Epithelial cell of esophagus (primary cell): ENCODE results near the gene VASN.

Experiments
- DNase-seq: peaks from one replicate; pipeline ENCODE4 v3.0.0; 2010; ENCODE audit warnings: low read depth
- H3K4me3 ChIP-seq: 2 replicates; pipeline ENCODE4 v1.5.1; 2011; ENCODE audit warnings: mild to moderate bottlenecking, low read length, control low read depth
- TF ChIP-seq, protein P1 (sequence below): IDR thresholded peaks from 2 replicates; pipeline ENCODE4 v1.5.1; 2011; ENCODE audit warnings: low read depth, mild to moderate bottlenecking, low read length, control low read depth, inconsistent platforms; ENCODE audit not compliant: insufficient read depth; ENCODE audit errors: missing control alignments

The VASN gene

DNA sequence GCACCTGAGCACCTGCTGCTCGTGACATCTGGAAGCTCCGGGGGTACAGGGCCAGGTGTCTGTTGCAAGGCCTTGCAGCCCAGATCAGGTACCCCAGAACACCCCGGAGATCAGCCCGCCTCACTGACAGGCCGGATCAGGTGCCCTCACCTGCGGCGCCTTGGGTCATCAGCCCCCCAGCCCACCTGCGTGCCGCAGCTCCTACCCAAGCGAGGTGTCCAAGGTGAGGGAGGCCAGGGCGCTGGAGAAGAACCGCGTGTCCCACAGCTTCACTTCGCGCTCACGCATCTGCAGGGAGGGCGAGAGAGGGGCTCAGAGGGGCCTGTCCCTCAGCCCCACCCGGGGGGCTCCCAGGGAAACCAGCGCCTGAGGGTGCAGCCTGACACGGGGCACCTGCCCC lies 16.1 kb downstream of the VASN start:
- DNase-seq, result no peak
- no peak overlapping the region for H3K4me3 ChIP-seq
- TF ChIP-seq, protein P1, sequence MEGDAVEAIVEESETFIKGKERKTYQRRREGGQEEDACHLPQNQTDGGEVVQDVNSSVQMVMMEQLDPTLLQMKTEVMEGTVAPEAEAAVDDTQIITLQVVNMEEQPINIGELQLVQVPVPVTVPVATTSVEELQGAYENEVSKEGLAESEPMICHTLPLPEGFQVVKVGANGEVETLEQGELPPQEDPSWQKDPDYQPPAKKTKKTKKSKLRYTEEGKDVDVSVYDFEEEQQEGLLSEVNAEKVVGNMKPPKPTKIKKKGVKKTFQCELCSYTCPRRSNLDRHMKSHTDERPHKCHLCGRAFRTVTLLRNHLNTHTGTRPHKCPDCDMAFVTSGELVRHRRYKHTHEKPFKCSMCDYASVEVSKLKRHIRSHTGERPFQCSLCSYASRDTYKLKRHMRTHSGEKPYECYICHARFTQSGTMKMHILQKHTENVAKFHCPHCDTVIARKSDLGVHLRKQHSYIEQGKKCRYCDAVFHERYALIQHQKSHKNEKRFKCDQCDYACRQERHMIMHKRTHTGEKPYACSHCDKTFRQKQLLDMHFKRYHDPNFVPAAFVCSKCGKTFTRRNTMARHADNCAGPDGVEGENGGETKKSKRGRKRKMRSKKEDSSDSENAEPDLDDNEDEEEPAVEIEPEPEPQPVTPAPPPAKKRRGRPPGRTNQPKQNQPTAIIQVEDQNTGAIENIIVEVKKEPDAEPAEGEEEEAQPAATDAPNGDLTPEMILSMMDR, result no peak

DNA sequence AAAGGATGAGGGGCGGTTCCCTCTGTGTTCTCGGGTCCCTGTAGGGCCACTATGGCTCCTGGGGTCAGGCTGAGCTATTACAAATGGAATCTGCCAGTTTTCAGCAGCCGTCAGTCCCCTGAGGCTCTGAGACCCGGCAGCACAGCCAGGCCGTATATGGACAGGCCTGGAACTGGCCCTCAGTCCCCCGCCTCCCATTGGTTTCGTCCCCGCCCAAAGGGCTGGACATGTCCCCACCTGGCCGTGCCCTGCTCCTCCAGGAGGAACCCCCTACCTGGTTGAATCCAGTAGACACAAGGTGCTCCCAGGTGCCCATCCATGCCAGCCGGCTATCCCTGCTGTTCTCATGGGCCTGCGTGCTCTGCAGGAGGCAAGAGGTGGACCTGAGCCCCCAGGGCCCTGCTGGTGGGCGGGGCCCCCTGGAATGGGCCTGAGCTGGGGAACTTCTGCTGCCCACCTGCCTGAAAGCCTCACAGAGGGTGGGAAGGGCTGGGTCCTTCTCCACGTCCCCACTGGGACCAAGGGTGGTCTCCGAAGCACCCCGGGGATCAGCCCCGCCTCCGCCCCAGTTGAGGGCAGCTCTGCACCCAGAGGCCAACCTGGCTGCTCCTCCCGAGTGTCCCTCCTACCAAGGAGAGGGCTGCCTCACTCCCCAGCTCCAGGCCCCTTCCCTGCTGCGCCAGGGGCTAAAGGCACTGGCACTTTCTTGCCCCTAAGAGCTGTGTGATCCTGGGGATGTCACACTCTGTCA lies 16.8 kb downstream of the VASN start:
- DNase-seq, result no peak
- TF ChIP-seq, protein P1, result no peak
- H3K4me3 ChIP-seq, result no peak overlapping the region

DNA sequence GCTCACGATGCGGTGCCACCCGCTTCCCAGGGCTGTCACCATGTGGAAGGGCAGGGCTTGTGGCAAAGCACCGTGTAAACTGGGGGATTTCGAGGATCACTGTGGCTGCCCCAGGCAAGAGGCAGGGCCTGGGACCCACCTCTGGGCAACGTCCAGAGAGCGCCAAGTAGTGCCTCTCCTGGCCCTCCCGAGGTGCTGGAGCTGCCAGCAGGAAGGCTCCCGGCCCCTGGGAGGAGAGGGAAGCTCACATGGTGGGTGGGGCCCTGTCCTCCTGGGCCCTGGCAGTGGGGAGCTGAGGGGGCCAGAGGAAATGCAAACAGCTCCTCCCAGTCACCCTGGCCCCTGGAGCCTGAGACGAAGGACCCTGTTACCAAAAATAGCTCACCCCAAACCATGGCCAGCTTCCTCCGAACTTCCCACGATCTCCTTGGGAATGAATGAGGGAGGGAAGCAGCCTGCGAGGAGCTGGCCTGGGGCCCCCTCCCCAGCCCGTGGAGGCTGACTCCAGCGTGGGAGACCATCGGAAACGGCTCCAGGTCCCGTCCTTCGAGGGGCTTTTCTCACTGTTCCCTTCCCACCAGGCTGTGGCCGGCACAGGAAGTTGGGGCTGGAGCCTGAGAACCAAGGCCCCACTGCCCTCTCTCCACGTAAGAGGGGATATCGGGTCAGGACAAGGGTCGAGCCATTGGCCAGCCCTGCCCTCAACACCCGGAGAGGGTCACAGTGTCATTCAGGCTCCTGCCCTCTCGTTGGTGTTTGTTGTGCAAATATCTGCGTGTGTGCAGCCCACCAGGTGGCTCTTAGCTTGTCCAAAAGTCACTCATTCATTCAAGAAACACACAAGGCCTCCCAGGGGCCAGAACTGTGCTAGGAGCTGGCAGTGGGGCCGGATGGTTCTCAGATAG lies 17.7 kb downstream of the VASN start:
- TF ChIP-seq, protein P1, result no peak
- no peak for DNase-seq
- H3K4me3 ChIP-seq, result no peak overlapping the region

DNA sequence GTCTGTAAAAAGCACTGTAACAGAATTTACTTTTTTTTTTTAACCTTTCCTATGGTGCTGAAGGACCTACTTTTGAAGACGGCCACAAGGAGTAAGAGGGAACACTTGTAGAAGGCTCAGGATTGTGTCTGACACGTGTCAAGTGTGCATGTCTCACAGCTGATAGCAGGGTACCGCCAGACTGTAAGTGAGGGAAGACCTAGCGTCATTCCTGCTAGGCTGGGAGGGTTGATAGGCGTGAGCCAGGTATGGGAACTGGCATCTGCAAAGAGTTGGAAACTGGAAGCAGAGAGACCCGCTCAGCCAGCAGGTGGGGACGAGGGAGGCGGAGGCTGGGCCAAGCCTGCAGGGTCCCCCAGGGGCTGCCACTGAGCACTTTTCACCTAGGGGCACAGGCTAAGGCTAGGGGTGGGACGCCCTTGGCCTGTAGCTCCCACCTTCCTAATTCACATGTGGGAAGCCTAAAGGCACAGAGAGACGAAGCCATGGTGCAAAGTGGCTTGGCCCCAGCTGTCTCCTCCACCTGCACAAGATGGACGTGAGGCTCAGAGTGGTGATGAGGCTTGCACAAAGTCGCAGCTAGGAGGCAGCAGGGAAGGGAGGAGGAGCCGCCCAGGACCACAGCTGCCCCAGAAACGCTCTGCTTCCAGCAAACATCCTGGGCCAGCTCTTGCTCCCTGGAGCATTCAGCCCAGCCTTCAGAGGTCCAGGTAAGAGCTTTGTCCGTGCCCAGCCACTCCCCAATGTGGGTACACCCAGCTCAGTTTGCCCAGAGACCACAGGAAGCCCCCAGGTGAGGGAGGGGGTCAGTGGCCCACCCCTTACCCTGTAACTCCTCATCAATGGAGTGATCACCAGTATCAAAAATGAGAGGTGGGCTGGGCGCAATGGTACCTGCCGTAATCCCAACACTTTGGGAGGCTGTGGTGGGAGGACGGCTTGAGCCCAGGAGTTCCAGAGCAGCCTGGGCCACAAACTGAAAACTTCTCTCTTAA lies 18.9 kb downstream of the VASN start:
- TF ChIP-seq, protein P1, result no peak
- no peak for DNase-seq

DNA sequence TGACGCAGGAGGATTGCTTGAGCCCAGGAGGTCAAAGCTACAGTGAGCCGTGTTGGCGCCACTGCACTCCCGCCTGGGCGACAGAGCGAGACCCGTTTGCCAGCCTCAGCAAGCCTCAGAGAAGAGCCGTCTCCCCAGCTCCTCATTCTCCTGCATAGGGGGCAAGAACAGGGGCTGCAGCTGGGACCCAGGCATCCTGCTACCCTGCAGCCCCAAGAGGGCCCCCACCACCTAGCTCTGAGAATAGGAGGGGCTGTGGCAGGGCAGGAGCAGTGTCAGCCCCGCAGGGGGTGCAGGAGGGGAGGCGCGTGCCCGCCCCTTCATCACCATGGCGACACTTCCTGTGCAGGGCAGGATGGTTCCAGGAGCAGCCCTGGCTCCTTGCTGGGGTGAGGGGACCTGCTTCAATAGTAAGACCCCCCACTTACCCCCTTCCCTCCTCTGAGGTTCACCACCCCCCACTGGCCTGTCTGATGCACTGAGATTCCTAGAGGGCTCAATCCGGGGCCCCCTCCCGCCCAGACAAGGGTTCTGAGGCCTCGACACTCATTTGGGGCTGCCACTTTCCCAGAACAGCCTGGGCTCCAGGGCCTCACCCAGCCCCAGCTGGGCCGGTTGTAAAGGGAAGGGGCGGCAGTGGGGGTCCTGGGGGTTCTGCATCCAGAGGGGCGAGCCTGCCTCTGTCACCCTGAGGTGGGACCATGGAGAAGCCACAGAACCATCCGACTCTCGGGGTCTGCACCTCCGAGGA lies 20.2 kb downstream of the VASN start:
- no peak for DNase-seq
- no peak overlapping the region for H3K4me3 ChIP-seq
- TF ChIP-seq, protein P1, result no peak

More for the DNA sequence above, 18.9 kb downstream of the VASN start:
- no peak overlapping the region for H3K4me3 ChIP-seq
